A673 (cell line): Measurements from ENCODE around the gene CDADC1.

Experiments used
- EZH2 ChIP-seq: fragments of 200-600 bp; sonication (generic); IDR thresholded peaks from 2 replicates; pipeline ENCODE4 v1.6.1; 2017; ENCODE audit warnings: borderline replicate concordance, low read depth, mild to moderate bottlenecking, mixed read lengths, antibody characterized with exemption, low read length; ENCODE audit not compliant: poor library complexity, severe bottlenecking
- TF ChIP-seq, protein P1 (sequence below): fragments of 300-800, 200-600 bp; sonication (generic); conservative IDR thresholded peaks from 2 replicates; pipeline ENCODE4 v1.5.1; 2017; ENCODE audit warnings: low read depth, mild to moderate bottlenecking, antibody characterized with exemption, low read length, moderate library complexity, mixed read lengths

DNA sequence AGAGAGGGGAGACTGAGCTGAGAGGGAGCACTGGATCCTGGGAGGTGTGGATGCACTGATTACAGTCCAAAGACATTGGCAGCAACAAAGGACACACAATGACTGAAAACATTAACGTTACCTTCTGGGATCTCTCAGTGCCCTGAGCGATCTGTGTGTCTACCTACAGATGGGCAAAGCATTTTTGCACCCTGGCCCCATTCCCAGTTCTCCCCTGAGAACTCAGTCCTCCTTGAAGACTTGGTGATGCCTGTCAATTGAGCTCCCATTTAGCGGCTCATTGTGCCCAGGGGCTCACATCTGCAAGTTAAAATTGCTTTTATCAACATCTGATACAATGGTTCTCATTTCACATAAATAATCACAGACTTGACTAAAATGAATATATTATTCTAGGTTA, 62.5 kb downstream of the CDADC1 start:
- TF ChIP-seq, protein P1, sequence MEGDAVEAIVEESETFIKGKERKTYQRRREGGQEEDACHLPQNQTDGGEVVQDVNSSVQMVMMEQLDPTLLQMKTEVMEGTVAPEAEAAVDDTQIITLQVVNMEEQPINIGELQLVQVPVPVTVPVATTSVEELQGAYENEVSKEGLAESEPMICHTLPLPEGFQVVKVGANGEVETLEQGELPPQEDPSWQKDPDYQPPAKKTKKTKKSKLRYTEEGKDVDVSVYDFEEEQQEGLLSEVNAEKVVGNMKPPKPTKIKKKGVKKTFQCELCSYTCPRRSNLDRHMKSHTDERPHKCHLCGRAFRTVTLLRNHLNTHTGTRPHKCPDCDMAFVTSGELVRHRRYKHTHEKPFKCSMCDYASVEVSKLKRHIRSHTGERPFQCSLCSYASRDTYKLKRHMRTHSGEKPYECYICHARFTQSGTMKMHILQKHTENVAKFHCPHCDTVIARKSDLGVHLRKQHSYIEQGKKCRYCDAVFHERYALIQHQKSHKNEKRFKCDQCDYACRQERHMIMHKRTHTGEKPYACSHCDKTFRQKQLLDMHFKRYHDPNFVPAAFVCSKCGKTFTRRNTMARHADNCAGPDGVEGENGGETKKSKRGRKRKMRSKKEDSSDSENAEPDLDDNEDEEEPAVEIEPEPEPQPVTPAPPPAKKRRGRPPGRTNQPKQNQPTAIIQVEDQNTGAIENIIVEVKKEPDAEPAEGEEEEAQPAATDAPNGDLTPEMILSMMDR: no peak
- no peak for TF ChIP-seq EZH2
